Muscle of back (tissue), 13 donors: ENCODE results near the gene RAI14. TPM values are rescaled to one million over a fixed set of nuclear protein-coding genes. Genes with fewer than 3 reads are reported as not detected.

Experiments
- DNase-seq, 3 donors: peaks; one replicate each; pipeline versions ENCODE4 v3.0.0 to v3.0.0-alpha.2; 2013
- long read RNA-seq, 9 donors: transcript quantifications; one replicate each; lab custom pipeline, GENCODE V29; 2026
- polyA plus RNA-seq, 10 donors: library from polyadenylated mRNA; unstranded; fragments of 120-200 nt; gene quantifications; one replicate each; pipeline ENCODE4 v1.2.1, GENCODE V29; 2013; ENCODE audit not compliant: insufficient read length in 10 of 10

The RAI14 gene
- polyA plus RNA-seq: 10 to 100 TPM; 25.5 to 45.3 (median 30.4) TPM
- long read RNA-seq, donor 1: 0 reads
- long read RNA-seq, donor 2, partial matches to known transcripts: 0 of 1 reads
- long read RNA-seq, donor 2, other reads (novel, unspliced or antisense): 0 of 1 reads
- long read RNA-seq, donor 3: 0 reads
- long read RNA-seq, donor 4, partial matches to known transcripts: 0 of 2 reads
- long read RNA-seq, donor 4, other reads (novel, unspliced or antisense): 0 of 2 reads
- long read RNA-seq, donor 5, partial matches to known transcripts: 6 of 7 reads
- long read RNA-seq, donor 5, other reads (novel, unspliced or antisense): 0 of 7 reads
- long read RNA-seq, donor 6, full-length matches to known transcripts: 3 of 3 reads
- long read RNA-seq, donor 6, partial matches to known transcripts: 0 of 3 reads
- long read RNA-seq, donor 6, other reads (novel, unspliced or antisense): 0 of 3 reads
- long read RNA-seq, donor 7: 0 reads
- long read RNA-seq, donor 8, partial matches to known transcripts: 6 of 7 reads
- long read RNA-seq, donor 8, other reads (novel, unspliced or antisense): 0 of 7 reads
- long read RNA-seq, donor 9: 0 reads

DNA sequence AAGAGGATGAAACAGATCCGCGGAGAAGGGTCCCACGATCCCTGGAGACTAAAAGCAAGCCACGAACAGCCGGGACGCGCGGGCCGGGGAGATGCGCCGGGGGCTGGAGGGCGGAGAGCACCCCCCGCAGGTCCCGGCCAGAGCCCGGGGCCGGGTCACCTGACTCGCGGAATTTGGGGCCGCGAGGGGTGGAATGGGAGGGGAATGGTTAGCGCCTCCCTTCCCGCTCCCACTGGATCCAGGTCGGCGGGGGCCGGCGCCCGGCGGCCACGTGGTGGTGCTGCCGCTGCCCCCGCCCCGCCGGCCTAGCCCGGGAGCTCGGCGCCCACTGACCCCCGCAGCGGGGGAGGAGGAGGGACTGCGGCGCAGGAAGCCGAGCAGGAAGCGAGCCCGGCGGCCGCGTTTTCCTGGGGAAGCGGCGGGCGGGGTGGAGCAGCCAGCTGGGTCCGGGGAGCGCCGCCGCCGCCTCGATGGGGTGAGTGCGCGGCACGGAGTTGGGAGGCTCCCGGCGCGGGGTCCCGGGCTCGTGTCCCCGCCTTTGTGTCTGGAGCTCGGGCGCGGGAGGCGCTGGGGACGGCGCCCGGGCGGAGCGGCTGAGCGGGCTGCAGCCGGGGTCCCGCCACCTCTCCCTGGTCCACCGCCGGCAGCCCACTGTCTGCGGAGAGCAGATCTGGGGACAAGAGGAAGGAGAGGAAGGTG lies at the start of gene RAI14:
TSS of gene RAI14 (plus strand) at position 328 of the 699 bp plus-strand sequence. CDS start 30,592 bp downstream, outside the sequence.
- peak; percentile 86 to 95 (median 89) for DNase-seq

DNA sequence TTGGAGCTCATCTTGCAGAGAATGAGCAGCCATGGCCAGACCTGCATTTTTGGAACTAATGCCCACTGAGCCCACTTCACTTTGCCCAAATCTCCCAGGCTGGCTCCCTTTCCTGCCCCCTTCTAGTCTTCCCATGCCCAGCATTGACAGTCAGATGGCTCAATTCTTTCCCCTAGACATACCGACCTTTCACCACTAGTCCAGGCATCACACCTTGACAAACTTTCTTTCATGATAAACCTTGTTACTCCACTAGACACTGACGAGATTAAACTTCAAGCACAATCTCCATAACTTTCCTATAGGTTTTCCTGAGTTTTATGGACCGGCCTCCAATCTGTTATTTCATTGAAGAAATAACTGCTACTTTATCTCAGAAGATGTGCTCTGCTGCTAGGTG lies 47.8 kb upstream of the RAI14 start:
- no peak for DNase-seq

DNA sequence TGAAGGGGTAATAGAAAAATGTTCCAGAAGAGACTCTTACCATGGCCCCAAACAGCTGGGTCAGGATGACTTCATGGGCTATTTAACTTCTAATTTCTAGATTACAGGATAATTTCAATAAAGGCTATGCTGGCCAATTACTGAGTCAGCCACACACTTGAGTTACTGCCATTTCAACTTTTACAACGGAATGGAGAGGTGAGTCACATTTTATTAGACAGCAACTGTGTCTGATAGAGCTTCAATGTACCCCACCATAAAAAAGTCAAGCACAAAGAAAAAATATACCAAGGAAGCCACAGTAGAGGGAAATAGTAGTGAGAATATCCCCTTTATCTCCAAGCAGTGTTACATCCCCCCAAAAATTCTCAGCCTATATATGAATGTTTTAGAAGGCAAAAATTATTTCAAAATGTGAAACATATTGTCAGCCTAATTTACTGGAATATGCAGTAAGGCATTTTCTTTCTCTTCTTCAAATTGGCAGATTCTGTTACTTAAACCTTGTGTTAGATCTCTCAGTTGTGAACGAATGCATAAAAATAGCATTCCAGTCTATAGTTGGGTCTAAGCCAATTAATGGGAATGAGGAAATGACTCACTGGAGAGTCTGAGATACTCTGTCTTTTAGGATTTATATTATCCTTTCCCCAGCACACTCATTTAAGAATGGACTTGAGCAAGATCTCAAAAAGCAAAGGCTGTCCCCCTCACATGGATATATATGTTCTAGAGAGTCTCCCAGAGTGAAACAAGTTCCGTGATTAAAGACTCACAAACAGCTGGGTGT lies 47.1 kb upstream of the RAI14 start:
- DNase-seq: peak; percentile 71 to 93 (median 83)

DNA sequence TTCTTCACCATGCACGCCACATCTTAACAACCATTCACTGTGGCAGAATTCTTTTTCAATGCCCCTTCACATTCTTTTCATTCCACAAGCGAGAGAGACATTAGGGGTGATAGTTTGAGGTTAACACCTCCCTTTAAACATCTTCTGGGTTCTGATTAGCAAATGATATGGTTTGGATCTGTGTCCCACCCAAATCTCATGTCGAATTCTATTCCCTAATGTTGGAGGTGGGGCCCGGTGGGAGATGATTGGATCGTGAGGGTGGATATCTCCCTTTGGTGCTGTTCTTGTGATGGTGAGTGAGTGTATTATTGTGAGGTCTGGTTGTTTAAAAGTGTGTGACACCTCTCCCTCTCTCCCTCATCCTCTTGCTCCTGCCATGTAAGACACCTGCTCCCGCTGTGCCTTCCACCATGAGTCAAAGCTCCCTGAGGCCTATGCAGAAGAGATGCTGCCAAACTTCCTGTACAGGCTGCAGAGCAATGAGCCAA lies 46.1 kb upstream of the RAI14 start:
- peak in 1 of 3 donors; percentile 15 for DNase-seq

DNA sequence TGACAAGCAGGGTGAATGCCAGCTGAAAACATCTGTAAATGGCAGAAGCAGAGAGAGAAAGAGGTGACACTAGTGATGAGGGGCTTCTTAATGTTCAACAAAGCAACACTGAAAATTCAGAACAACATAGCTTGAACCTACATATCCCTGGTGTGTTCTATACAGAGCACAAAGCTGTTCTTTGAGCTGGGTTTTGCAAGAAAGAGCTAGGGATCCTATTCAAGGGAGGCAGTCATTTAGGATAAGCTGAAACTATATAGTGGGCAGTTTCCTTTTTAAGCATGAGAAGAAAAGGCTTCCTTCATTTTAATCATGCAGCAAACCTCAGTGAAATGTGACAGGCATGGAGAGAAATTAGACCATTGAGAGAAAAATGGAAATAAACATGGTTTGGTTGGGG lies 45.6 kb upstream of the RAI14 start:
- no peak for DNase-seq

DNA sequence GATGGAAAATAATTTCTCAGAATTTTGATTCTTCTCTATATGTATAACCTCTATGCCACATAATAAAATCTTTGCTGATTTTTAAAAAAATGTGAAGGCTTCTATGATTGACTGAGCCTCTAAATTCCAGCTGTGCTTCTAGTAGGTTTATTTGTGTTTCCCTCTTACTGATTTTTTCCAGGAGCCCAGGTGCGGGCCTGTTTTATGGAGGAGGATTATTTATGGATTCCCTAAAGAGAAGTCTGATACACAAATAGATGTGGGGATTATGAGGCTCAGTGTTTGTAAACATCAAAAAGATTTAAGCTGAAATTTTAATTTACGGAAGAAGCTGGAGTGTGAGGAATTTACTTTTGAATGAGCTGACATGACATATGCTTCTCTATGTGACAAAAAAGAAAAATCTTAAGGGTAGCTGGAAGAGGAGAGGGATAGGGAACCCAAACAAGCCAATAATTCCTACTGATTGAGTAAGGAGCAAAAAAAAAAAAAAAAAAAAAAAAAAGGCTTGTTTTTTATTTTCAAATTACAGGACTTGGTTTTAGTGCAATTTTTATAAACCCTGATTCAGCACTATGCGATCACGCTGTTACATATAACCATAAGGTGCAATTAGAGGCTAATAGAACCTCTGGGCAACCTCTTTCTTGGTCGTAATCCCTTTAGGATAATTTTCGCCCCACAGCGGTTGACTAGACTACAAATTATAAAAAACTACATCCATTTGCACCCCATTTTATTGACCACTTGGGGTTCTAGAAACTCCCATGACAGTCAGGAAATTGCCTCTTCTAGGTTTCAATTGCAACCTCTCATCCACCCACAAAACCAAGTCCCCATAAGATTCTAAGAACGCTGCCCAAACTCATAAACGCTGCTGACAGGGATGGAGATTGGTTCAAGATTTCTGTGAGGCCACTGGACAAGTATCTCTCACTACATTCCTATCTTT lies 44.4 kb upstream of the RAI14 start:
- DNase-seq: peak in 1 of 3 donors; percentile 66

DNA sequence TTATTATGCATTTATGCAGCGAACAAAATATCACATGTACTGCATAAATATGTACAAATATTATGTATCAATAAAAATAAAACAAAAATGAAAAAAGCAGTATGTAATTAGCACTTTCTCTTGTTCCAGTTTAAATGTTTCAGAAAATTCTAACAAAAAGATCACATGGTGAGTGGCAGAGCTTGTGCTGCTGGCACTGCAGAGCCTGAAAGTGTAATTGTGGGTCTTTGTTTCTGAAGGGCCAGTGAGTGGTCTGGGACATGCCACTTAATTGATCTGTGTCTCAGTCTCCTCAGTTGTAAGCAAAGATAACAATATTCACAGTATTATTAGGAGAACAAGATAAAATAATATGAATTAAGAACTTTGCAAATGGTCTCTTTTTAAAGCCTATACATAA lies 39.5 kb upstream of the RAI14 start:
- no peak for DNase-seq

DNA sequence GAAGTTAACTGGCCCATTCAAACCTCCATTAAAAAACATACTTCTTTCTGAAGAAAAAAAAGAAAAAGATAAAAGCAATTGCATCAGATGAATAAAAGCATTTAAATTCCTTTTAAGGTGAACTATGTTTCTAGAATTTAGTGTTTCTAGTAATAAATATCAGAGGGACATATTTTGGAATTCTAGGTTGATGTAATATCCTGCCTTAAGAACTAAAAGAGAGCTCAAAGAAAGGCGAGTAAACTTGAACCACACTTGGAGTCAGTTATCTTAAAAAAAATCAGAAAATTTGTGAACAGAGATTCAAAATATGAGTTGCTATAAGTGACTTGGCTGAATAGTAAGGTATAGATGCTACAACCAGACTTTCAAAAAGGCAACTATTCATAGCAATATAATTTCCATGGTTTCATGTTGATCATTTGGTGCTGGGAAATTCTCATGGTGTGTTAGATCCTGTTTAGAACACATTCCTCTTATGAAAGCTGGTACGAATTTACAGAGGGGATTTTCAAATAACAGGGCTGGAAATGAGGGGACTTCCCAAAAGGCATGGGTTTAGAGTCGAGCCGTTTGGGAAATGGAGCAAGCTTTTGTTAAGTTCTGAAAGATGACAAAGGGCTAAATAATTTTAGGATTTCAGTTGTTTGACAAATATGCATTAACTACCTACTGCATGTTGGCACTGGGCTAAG lies 37.6 kb upstream of the RAI14 start:
- DNase-seq: no peak

DNA sequence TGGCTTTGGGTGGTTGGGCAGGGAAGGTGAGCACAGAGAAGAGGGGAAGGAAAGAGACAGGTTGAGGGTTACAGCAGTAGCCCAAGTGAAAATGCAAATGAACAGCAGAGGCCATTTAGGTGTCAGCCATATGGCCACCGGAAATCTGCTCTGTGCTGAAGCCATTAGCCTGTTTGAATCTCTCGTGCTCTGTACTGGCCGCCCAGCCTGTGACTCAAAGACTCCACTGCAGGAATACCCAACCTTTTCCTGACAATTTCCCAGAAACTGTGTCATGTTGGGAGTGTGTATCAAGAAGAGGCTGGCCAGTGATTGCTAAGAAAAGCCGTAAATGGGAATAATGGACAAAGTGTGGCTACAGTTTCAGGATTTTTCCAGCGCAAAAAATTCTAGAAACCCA lies 35.9 kb upstream of the RAI14 start:
- DNase-seq: no peak

DNA sequence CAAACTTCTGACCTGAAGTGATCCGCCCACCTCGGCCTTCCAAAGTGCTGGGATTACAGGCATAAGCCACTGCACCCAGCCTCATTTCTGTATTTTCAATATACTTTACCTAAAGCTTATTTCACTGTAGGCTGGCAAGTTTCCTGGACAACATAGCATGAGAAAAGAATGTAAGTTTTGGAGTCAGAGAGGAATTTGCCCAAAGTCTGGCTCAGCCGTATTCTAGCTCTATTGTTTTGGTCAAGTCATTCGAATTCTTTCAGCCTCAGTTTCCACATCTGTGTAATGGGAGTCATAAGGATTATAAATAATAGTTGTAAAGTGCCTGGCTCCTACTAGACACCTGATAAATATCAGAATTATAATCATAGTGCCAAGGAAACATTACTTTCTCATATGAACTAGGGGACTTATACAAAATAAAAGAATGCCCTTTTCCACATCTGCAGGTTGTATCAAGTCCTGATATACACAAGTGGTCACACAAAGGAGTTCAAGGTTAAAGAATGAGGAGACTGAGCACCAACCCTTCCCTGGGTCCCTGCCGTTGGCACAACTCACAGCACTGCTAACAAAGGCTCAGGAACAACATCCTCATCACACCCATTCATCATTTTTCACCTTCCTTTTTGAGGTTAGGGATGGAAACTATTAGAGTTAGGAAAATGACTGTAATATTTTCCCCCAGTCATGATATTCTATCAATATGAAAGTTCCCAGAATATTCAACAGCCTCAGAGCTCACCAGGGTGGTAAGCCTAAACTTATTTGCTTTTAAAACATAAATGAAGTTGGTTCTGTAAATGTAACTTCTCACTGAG lies 34.6 kb upstream of the RAI14 start:
- peak; percentile 43 to 75 (median 63) for DNase-seq

DNA sequence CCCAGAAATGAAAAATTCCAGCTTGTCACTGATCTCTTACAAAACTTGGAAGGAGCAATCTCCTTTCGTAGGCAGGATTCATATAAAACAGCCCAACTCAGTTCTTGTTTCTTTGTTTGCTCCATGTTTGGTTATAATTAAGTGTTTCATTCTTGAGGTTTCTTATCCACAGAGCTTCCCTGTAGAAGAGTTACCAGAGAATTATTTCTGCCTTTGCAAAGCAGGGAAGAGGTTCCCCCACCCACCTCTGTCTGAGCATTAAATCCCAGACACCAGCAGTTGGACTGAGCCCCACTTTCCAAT lies 34.1 kb upstream of the RAI14 start:
- DNase-seq: peak; percentile 54 to 74 (median 65)

DNA sequence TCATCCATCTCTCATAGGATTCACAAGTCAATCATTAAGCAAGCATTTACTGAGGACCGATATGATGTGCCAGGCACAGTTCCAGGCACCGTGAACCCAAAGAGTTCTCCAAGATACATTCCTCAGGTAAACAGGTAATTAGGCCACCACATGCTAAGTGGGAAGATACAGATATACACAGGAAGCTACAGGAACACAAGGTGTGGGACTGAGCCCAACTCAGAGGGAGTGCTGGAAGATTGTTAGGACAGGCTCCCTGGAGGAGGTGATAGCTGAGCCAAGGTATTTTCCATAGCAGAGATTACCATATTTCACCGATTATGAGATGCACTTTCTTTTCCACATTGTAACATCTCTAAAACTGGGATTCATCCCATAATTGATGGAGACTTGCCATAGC lies 31.4 kb upstream of the RAI14 start:
- DNase-seq: peak in 1 of 3 donors; percentile 58

DNA sequence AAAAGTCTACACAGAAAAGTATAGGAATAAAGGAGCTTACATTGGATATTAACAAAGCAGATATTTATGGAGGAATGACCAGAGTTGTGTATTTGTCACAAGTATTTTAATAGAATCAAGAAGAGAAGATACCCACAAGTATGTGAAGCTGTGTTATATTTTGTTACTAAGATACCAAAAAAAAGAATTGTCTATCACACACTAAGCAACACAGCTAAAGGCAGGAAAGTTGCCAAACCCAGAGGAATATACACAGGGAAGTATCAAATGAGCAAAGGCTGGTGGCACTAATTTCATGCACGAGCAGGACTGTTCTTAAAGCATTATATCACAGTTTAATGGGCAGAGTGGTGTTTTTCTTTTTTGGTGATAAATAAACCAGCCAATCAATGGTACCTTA lies 30.9 kb upstream of the RAI14 start:
- DNase-seq: no peak

DNA sequence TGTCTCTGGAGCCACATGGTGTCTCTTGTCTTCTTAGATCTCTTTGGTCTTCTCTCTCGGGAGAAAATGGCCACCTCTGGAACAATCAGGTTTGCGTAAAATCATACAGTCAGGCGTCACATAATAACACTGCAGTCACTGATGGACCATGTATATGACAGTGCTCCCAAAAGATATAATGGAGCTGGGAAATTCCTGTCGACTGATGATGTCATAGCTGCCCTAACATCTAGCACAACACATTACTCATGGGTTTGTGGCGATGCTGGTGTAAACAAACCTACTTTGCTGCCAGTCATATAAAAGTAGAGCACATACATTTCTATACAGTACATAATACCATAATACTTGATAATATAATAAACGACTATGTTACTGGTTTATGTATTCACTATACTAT lies 30.1 kb upstream of the RAI14 start:
- DNase-seq: no peak

DNA sequence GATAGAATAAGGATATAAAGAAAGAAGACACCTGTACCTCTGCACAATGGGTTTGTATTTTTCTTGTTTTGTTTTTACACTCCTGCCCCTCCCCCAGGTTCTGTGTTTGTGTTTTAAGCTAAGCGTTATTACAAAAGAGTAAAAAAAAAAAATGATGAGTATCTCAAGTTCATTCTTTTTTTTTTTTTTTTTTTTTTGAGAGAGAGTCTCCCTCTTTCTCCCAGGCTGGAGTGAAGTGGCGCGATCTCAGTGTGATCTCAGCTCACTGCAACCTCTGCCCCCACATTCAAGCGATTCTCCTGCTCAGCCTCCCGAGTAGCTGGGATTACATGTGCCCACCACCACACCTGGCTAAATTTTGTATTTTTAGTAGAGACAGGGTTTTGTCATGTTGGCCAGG lies 29.4 kb upstream of the RAI14 start:
- DNase-seq: no peak

DNA sequence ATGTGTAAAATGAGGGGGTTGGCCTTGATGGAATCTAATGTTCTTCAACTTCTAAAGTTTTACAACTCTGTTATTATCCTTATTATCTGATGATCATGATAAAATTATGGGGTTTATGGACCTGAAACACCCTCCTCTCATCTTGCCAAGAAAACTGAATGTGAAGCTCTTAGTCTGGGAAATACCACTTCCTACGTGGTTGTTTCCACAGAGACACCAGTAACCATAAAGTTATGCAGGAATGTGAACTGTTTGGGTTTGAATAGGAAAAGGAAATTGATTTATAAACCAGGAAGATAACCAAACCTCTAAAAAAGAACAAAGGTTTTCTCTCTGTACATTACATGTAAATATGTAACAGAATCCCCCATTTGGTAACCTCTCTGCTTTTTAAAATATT lies 28.3 kb upstream of the RAI14 start:
- peak in 1 of 3 donors; percentile 73 for DNase-seq

DNA sequence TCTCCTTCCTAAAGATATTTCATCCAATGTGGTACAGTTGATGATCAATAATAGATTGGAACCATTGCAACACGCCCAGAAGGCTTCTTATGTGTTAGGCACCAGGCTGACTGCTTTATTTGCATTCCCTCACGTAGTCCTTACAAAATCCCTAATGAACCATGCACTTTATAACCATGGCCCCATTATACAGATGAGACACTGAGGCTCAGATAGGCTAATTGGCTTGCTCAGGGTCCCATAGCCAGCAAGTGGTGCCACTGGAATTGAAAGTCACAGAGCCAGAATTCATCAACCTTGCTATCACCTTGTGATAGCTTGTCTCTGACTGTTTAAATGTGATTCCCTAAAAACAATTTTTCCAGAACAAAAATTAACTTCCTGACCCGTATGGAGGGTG lies 27.8 kb upstream of the RAI14 start:
- DNase-seq: no peak

DNA sequence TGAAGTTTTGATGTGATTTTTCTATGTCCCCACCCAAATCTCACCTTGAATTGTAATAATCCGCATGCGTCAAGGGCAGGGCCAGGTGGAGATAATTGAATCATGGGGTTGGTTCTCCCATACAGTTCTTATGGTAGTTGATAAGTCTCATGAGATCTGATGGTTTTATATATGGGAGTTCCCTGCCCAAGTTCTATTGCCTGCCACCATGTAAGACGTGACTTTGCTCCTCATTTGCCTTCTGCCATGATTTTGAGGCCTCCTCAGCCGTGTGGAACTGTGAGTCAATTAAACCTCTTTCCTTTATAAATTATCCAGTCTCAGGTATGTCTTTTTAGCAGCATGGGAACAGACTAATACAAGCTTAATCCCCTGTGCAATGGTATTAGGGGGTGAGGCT lies 25.5 kb upstream of the RAI14 start:
- DNase-seq: no peak

DNA sequence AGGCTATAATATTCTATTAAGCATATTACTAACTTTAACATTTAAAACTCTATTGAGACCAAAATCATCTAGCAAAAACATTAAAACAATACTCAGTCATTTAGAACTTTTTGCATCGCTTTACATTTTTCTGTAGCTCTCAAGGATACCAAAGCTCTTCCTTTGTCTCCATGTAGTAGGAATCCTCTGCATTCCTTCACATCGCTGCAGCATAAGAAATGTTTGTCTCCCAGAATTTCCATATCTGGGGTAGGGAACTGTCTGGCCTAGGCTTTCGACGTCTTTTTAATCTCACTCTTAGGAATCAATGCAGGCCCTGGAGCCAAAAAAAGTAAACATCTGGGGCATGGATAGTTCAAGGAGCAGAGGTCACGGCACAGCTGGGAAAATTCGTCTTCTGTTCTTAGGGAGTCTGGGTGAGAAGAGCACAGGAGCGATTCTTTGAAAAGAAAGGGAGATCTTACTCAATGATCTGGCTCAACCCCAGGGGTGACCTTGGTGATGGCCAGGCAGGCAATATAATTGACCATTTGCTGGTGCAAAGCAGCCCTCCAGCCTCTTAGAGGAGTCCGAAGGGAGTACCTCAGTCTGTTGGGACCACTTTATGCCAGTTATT lies 23.2 kb upstream of the RAI14 start:
- DNase-seq: peak in 1 of 3 donors; percentile 30
